HG02970 (cell line): ENCODE measurements around the gene CYP2E1.
"Not testable (repeated sequence)": the region's sequence is repeated elsewhere in the genome, so short reads cannot be mapped to it uniquely, and the experiment has no call there.

Experiments used
- ATAC-seq: cut with Tn5 transposase; IDR thresholded peaks from one replicate; pipeline ENCODE4 v1.9.1; 2021; ENCODE audit warnings: mild to moderate bottlenecking, moderate library complexity, moderate number of reproducible peaks; ENCODE audit not compliant: unreplicated experiment, low FRiP score

The CYP2E1 gene

GRCh38 chr10:133527771-133528271, 658 bp downstream of the CYP2E1 start:
- no peak for ATAC-seq

- ATAC-seq: no peak
Measured at GRCh38 chr10:133528296-133528844, 1.2 kb downstream of the CYP2E1 start.

DNA sequence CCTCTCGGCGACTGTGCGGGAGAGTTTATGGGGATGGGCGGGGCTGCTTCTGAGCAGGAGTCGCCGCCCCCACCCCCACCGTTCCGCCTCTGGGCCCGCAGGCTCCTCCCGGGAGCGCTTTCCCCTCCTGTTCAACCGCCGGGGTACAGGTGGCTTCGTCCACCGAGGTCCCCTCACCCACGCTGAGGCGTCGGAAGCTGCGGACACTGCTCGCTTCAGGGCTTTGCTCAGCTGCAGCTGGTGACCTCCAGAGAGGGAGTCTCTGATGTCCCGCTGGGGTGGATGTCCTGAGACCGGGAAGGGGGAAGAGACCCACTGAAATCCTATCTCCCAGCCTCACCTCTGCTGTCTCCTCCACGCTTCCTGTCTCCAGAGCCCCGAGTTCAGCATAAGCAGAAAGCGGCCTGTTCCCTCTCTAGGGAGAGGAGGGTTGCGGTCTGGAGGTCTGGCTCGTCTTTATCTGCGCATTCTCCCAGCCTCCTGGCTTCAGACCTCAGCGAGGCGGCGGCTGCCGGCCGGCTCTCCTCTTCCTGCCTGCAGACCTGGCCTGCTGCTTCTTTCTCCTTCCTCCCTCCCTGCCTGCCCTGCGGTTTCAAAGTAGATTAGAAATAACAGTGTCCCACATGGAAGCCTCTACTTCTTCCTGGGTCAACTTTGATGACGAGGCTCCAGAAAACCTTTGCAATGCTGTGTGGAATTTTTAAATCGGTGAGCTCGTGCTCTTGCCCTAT, 1.8 kb downstream of the CYP2E1 start:
- ATAC-seq: no peak

DNA sequence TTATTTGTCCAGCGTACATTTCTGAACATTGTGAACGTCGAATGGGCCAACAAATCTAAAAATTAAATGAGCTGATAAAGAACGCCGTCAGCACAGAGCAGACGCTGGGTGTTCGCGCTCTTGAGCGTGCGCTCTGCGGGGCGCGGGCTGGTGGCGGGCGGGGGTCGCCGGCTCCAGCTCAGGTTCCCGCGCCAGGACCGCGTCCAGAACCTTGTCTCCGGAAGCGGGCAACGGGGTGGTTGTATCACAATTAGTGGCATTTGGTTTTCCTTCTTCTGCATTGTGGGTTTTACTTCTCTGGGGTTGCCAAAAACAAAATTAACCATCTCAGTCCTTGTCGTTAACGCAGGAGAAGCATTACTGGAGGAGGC, 2.4 kb downstream of the CYP2E1 start:
- ATAC-seq: no peak

DNA sequence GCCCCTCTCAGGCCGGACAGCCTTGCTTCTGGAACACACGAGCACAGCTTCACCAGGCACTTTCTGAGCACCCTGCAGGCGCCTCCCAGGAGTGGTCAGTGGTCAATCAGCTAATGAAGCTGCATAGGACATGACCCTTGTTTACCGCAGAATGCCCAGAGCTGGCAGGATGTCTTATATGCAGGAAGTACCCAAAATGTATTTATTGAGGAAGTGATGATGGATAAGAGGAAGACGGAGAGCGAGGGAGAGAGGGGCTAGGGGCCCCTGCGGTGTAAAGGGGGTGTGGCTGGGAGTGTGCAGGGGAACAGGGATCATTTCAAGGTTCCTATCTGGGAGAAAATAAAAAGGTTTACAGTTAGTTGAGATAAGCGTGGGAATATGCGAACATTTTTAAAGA, 3.3 kb downstream of the CYP2E1 start:
- ATAC-seq: no peak

DNA sequence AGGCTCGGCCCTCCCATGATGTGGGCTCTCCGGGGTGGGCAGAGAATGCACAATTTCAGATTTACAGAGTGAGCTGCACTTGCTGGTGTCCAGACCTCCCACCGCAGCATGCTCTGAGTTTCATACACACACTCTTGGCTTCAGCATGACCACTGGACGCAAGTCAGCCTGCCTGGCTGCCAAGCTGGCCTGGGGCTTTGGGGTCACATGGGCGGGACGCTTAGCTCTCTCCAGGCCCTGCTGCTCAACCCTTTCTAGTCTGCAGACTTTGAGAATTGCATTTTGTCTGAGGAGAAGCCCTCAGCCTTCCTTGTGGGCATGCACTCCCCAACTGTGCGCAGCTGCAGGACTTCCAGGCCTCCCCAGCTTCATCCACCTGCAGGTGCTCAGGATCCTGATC, 5.7 kb downstream of the CYP2E1 start:
- ATAC-seq: no peak

DNA sequence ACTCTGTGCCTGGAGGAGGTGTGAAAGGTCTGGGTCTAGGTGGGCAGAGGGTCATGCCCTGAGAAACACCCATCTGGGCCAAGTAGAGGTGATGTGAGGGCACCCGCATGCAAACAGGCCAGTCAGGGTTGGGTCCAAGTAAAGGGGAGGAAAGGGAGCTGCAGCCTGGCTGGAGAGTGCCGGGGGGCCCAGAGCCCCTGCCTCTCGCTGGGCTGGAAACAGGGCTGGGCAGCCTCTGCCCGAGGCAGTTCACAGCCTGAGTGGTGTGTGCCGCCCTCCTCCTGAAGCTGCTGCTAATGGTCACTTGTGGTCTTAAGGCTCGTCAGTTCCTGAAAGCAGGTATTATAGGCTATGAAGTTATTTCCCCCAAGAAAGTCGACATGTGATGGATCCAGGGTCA, 7.3 kb downstream of the CYP2E1 start:
- no peak for ATAC-seq

DNA sequence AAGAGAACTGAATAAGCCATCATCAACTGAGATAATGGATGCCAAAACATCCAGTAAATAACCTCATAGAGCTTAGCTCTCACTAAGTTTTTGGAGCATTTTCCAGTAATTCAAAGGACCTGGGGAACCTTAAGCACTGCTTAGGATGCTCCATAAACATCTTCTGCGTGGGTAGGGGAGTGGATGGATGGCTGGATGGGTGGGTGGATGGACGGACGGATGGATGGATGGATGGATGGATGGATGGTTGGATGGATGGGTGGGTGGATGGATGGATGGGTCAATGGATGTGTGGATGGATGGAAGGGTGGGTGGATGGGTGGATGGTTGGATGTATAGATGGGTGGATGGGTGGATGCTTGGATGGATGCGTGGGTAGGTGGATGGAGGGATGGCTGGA, 9.0 kb downstream of the CYP2E1 start:
- ATAC-seq: no peak

- no peak for ATAC-seq
Measured at GRCh38 chr10:133537546-133538545, 10.7 kb downstream of the CYP2E1 start.

DNA sequence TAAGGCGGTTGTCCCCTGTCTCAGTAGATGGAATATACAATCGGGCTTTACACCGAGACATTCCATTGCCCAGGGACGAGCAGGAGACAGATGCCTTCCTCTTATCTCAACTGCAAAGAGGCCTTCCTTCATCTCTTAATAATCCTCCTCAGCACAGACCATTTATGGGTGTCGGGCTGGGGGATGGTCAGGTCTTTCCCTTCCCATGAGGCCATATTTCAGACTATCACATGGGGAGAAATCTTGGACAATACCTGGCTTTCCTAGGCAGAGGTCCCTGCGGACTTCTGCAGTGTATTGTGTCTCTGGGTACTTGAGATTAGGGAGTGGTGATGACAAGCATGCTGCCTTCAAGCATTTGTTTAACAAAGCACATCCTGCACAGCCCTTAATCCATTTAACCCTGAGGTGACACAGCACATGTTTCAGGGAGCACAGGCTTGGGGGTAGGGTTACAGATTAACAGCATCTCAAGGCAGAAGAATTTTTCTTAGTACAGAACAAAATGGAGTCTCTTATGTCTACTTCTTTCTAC, 14.3 kb downstream of the CYP2E1 start:
- not testable (repeated sequence) for ATAC-seq

GRCh38 chr10:133544506-133544905, 17.3 kb downstream of the CYP2E1 start:
- no peak for ATAC-seq

GRCh38 chr10:133554600-133554999, 27.4 kb downstream of the CYP2E1 start:
- ATAC-seq: no peak

GRCh38 chr10:133555521-133555920, 28.4 kb downstream of the CYP2E1 start:
- ATAC-seq: no peak

DNA sequence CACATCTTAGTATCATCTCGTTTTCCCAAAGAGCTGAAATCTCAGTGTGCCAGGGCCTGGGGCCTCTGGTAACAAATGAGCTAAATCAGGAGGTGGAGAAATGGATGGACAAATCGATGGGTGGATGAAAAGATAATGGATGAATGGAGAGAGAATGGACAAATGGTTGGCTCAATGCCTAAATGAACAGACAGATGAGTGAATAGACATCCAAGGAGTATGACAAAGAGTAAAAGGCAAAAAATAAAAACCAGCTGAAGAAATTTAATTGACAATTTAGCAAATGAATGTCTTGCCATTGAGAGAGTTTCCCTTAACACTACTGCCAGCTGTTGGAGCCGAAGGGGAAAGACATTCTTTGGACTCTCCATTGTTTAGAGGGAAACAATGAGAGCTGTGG, 30.2 kb downstream of the CYP2E1 start:
- no peak for ATAC-seq

DNA sequence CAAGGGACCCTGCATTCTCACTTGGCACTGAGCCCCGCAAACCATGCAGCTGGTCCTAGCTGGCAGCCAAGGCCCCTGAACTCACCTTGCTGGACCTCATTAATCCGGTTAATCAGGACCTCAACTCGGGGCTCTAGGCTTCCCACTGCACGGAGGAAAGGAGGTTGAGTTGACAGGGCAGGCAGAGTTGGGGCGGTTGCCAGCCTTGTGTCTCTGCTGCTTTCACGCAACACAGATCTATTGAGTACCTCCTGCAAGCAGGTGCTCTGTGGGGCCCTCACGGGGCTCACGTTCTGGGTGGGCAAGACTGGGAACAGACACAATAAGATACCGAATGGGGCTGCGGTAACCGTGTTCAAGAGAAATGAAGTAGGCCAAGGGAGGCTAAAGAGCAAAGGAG, 32.1 kb downstream of the CYP2E1 start:
- no peak for ATAC-seq

GRCh38 chr10:133564816-133565215, 37.7 kb downstream of the CYP2E1 start:
- ATAC-seq: no peak

DNA sequence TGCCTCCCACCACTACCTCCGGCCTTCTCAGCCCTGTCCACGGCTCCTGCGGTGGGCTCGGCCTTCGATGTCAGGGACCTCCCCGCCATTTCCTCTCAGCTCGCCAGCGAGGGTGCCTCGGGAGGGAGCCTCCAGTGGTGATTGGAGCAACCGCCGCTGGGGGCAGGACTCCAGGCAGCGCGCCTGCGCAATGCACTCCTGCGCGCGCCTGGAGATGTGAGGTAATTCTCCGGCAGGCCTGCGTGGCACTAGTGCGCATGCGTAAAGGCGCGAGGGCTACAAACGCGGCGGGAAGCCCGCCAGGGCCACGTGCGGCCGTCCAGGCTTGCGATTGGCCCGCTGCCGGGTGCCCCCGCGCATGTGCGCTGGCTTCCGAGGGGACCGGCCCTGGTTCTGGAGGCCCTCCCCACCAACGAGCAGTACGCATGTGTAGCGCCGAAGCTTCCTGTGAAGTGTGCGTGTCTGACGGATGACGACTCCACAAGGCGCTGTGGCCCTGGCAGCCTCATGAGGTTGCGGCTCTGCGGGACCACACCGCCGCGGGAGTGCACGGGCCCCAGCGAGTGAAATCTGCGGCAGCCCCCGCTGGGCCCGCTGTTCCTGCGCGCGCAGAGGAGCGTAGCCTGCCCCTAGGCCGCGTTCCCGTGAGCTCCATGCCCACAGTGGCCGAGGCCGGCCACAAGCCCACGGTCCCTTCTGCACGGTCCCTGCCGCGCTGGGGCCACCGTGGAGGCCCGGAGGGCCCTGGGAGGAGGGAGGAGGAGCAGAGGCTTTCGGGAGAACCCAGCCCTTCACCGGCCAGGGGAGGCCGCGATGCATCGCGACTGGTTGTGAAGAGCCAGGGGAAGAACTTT, 38.5 kb downstream of the CYP2E1 start, which contains the start of gene SYCE1:
Gene SYCE1, minus strand, starts transcription at position 143 of the 854 bp plus-strand sequence. Its CDS starts 54 bp downstream, at position 89.
- ATAC-seq: no peak

GRCh38 chr10:133567119-133567518, 40.0 kb downstream of the CYP2E1 start:
- no peak for ATAC-seq

DNA sequence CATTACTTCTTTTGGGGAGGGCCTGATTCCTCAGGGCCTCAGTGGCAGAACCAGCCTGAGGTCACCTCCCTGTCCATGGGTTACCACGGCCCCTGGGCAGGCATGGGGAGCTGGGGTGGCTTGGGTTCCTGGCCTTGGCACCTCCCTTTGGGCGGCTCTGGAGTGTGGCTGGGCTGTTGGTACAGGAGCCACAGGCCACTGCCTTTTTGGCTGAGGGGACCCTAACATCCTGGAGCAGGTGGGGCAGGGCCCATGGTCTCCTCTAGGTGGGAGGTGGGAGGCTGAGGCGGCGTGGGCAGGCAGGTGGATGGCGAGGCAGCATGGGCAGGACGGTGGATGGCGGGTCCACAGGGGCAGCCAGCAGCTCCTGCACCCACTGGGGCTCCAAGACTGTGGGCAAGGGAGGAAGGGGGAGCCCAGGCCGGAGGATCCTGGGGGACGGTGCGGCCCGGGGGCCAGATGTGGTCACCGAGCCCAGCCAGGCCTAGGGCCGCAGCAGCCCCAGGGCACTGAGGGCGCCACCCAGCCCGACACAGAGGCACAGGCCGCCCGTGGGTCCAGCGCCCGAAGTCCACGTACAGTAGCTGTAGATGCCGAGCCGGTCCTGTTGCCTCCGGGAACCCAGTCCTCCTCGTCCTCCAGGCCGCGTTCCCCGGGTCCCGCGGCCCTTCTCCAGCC, 40.6 kb downstream of the CYP2E1 start:
- no peak for ATAC-seq
